K562 (cell line): ENCODE results near the gene POU3F1. TPM values are rescaled to one million over a fixed set of nuclear protein-coding genes. Genes with fewer than 3 reads are reported as not detected.

Source experiments
- ARID3A ChIP-seq: IDR thresholded peaks from 2 replicates; pipeline ENCODE4 v1.6.1; 2012; ENCODE audit warnings: low read depth, low read length, improper control_type of control experiment, borderline replicate concordance
- BHLHE40 ChIP-seq: IDR thresholded peaks from 2 replicates; pipeline ENCODE4 v1.6.1; 2011; ENCODE audit warnings: low read length, improper control_type of control experiment
- CSDE1 ChIP-seq, 2 experiments: fragments of 450-650 bp; IDR thresholded peaks; 2 replicates each; pipeline ENCODE4 v1.6.1; 2016; ENCODE audit warnings: mild to moderate bottlenecking in 1 of 2
- CTBP1 ChIP-seq: fragments of 450-650 bp; IDR thresholded peaks from 2 replicates; pipeline ENCODE4 v1.6.1; 2016; ENCODE audit warnings: borderline replicate concordance
- ERF ChIP-seq: fragments of 450-650 bp; formaldehyde crosslinking; IDR thresholded peaks from 2 replicates; pipeline ENCODE4 v1.4.0; 2020; ENCODE audit warnings: mild to moderate bottlenecking, mixed read lengths
- ETS1 ChIP-seq: conservative IDR thresholded peaks from 2 replicates; pipeline ENCODE4 v1.6.1; 2011; ENCODE audit warnings: low read depth, mild to moderate bottlenecking, low read length; ENCODE audit not compliant: control insufficient read depth
- EZH2 ChIP-seq: IDR thresholded peaks from 2 replicates; pipeline ENCODE4 v1.6.1; 2012; ENCODE audit warnings: low read depth, mild to moderate bottlenecking, inconsistent platforms, low read length, borderline replicate concordance
- HBP1 ChIP-seq: fragments of 450-650 bp; formaldehyde crosslinking; IDR thresholded peaks from 2 replicates; pipeline ENCODE4 v1.4.0; 2022; ENCODE audit warnings: missing genetic modification characterization
- HDAC2 ChIP-seq: fragments of 450-650 bp; IDR thresholded peaks from 2 replicates; pipeline ENCODE4 v1.6.1; 2016; ENCODE audit warnings: mild to moderate bottlenecking
- NR2C2 ChIP-seq, 2 experiments: fragments of 200-800 bp in 1 of 2; sonication (Bioruptor generic) in 1 of 2; sonication (generic) in 1 of 2; formaldehyde crosslinking in 1 of 2; IDR thresholded peaks; 2 replicates each; pipeline versions ENCODE4 v1.6.1 to v1.8.0; 2016 to 2022; ENCODE audit warnings: mild to moderate bottlenecking in 1 of 2, missing compliant biosample characterization in 1 of 2, missing genetic modification characterization in 1 of 2, missing genetic modification reagents in 1 of 2
- PCBP1 ChIP-seq: fragments of 200-400 bp; formaldehyde crosslinking; IDR thresholded peaks from 2 replicates; pipeline ENCODE4 v1.6.1; 2018; ENCODE audit warnings: mild to moderate bottlenecking, low read depth, low read length; ENCODE audit not compliant: poor library complexity, severe bottlenecking
- PTTG1 ChIP-seq: fragments of 450-650 bp; IDR thresholded peaks from 2 replicates; pipeline ENCODE4 v1.6.1; 2016; ENCODE audit warnings: low read depth, mild to moderate bottlenecking, missing genetic modification characterization, missing compliant biosample characterization
- SMAD4 ChIP-seq: fragments of 250-450 bp; sonication (Bioruptor Pico); conservative IDR thresholded peaks from 2 replicates; pipeline ENCODE4 v1.8.0; 2021; ENCODE audit warnings: inconsistent platforms, mild to moderate bottlenecking, moderate library complexity
- TBP ChIP-seq: optimal IDR thresholded peaks from 2 replicates; pipeline ENCODE3; 2011; ENCODE audit warnings: low read depth, low read length, improper control_type of control experiment
- ZFP36 ChIP-seq: fragments of 150-350 bp; IDR thresholded peaks from 2 replicates; pipeline ENCODE4 v1.6.1; 2018; ENCODE audit warnings: low read length, low read depth; ENCODE audit not compliant: partially characterized antibody
- ZNF280A ChIP-seq: fragments of 450-650 bp; IDR thresholded peaks from 2 replicates; pipeline ENCODE4 v1.6.1; 2018; ENCODE audit warnings: mild to moderate bottlenecking, low read depth; ENCODE audit not compliant: partially characterized antibody
- ZNF507 ChIP-seq: conservative IDR thresholded peaks from 2 replicates; pipeline ENCODE4 v1.6.1; 2017; ENCODE audit warnings: missing genetic modification characterization, missing compliant biosample characterization
- ZNF583 ChIP-seq: fragments of 250-450 bp; sonication (Bioruptor Pico); IDR thresholded peaks from 2 replicates; pipeline ENCODE4 v1.4.0; 2020
- ZNF740 ChIP-seq, 3 experiments: fragments of 200-800 bp in 1 of 3; sonication (Bioruptor generic) in 1 of 3; sonication (generic) in 1 of 3; formaldehyde crosslinking in 1 of 3; IDR thresholded peaks; 2 replicates each; pipeline versions ENCODE4 v1.6.1 to v1.8.0; 2016 to 2022; ENCODE audit warnings: mild to moderate bottlenecking in 2 of 3, missing compliant biosample characterization in 2 of 3, missing genetic modification characterization in 2 of 3, missing genetic modification reagents in 1 of 3
- polyA plus RNA-seq, 8 experiments: library from polyadenylated mRNA; depleted of rRNA in 4 of 8; stranded (reverse) in 5 of 8; unstranded in 3 of 8; fragments of >200 nt; fragmentation: Nextera tagmentation in 2 of 8; fragmentation: Illumina TruSeq in 1 of 8; extraction: Ambion mirVana in 2 of 8; extraction: Trizol in 1 of 8; gene quantifications; 2 replicates each; pipeline versions ENCODE4 v1.2.1 to v1.2.3, GENCODE V29; 2011 to 2014; ENCODE audit warnings: inconsistent platforms in 1 of 8, missing spikeins in 1 of 8
- total RNA-seq, 7 experiments: library from RNA; depleted of rRNA in 6 of 7; stranded (reverse); fragments of >200 nt in 6 of 7; fragmentation: Illumina TruSeq in 2 of 7; extraction: Trizol in 2 of 7; gene quantifications; 2 replicates each; pipeline versions ENCODE4 v1.2.1 to v1.2.3, GENCODE V29; 2011 to 2021; ENCODE audit warnings: low replicate concordance in 1 of 7

POU3F1 gene
- total and polyA plus RNA-seq, 9 of the 15 experiments (the other 6 are each of a cell fraction or from before 2014, with no cell fraction given): 0.09 TPM; not detected in 8

- TF ChIP-seq TBP (peak; percentile 90), ZNF280A (no peak), ZFP36 (no peak), ARID3A (no peak), BHLHE40 (0 out of 2 replicates have a peak, but pooled peaks have one; percentile 10), PCBP1 (no peak), ZNF740 (CRISPR knock-in tag; IDR thresholded peaks at IDR 0.05) (0 out of 2 replicates have a peak, but pooled peaks have one; percentile 36), ZNF740 (tag; IDR thresholded peaks at IDR 0.05) (peak in 1 of 2 experiments; percentile 39; a peak in 1 of 4 replicates), SMAD4 (CRISPR knock-in tag) (peak; percentile 81), NR2C2 (CRISPR knock-in tag; IDR thresholded peaks at IDR 0.05) (no peak), NR2C2 (tag; IDR thresholded peaks at IDR 0.05) (no peak), ZNF507 (tag) (no peak), PTTG1 (tag) (no peak), HDAC2 (no peak), ERF (CRISPR knock-in tag) (peak; percentile 92; the same call in 1 of the 2 replicates), HBP1 (CRISPR knock-in tag) (no peak), CTBP1 (no peak), EZH2 (no peak), CSDE1 (IDR thresholded peaks at IDR 0.05) (no peak), ETS1 (peak; percentile 50; the same call in 1 of the 2 replicates), ZNF583 (CRISPR knock-in tag) (0 out of 2 replicates have a peak, but pooled peaks have one; percentile 34)
Measured at GRCh38 chr1:38005195-38006007, 41.2 kb downstream of the POU3F1 start, which contains the start of gene FHL3 (continued).
